Head of caudate nucleus (tissue), 42 donors: ENCODE measurements around the gene PDE2A.
A peak's percentile ranks its signal among the peaks of the same experiment; 100 is the strongest.

Source experiments
- DNase-seq, 42 donors: peaks; one replicate each; pipeline versions ENCODE4 v3.0.0 to v3.0.0-alpha.2; 2020 to 2021; ENCODE audit warnings: mixed read lengths in 7 of 42
- intact Hi-C: fragments of 100-400 bp; cut with DNase I; formaldehyde crosslinking; loops from one replicate; pipeline ENCODE4 v1.15.0; 2022

The PDE2A gene

GRCh38 chr11:72673943-72674828 lies at the start of gene PDE2A:
PDE2A (minus strand) TSS chr11:72674422; CDS start chr11:72674207, 215 bp downstream.
- peak in 38 of 42 donors; percentile 40 to 90 (median 69) for DNase-seq
- intact Hi-C loops: no loop called here

GRCh38 chr11:72723508-72723907 lies 49.3 kb upstream of the PDE2A start:
- DNase-seq: no peak
- intact Hi-C loops: no loop called here

DNA sequence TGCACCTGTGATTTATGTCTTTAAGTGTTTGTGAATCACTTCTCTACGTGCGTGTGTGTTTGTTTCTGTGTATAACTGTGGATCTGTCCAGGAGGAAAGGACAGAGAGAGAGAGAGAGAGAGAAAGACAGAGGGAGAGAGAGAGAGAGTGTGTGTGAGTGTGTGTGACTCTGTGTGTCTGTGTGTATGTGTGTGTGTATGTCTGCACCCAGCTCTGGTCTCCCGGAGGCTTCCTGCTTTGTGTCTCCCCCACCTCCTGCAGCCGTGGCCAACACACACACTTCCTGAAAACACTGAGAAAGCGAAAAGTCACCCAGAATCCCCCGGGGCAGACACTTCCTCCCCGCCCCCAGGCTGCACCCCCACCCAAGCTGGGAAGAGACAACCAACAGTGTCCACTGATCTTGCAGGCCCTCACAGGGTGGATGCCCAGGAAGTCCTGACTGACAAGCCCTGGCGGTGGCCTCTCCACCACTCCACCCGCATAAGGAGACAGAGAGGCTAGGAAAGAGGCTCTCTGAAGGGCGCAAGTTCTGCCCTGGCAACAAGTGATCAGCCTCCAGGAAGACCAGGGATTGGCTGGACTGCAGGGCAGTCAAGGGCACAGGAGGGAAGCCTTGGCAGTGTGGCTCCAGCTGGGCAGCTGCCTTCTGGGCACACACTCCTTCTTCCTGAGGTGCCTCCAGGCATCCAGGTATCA lies 48.0 kb upstream of the PDE2A start:
- DNase-seq: peak; percentile 61 to 90 (median 82)
- intact Hi-C loops: no loop called here

DNA sequence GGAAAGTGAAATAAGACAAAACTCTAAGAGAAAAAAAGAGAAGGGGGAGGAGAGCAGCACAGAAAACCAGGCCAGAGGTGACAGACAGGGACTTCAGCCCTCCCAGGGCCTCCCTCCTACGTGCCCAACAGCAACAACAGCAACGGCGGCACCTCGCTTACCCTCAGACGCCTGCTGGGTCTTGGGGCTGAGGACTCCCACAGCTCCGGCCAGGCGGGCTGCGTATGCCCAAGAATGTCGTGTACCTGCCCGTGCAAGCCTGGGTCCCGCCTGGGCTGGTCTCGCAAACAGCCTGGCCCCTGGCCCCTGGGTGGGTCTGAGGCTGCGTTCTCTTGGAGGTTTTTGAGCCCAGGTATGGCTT lies 47.4 kb upstream of the PDE2A start:
- intact Hi-C loops: no loop called here

GRCh38 chr11:72721276-72721675 lies 47.1 kb upstream of the PDE2A start:
- DNase-seq: no peak
- intact Hi-C loops: no loop called here

More for the DNA sequence above, 47.4 kb upstream of the PDE2A start:
- DNase-seq: no peak

- intact Hi-C loops: no loop called here
- no peak for DNase-seq
Observed at GRCh38 chr11:72720784-72721183, 46.6 kb upstream of the PDE2A start.

- peak in 15 of 42 donors; percentile 21 to 60 (median 38) for DNase-seq
- intact Hi-C loops: no loop called here
Observed at GRCh38 chr11:72720047-72720446, 45.8 kb upstream of the PDE2A start.

DNA sequence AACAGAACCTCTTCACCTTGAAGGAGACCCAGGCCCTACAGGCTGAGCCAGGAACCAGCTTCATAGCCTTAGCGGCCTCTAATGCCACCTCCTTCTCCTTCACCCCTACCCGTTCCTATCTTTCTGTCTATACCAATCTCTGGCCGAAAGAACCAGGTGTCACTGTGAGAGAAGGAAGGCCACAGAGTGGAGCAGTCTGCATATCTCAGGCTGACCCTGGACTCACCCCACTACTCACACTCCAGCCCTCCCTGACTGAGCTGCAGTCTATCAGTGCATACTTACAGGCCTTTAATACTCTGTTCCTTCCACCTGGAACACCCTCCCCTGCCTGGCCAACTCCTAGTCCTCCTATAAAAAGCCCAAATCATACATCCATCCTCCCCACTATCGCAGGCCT lies 45.3 kb upstream of the PDE2A start:
- DNase-seq: no peak
- intact Hi-C loops: no loop called here

- no peak for DNase-seq
- intact Hi-C loops: no loop called here
Observed at GRCh38 chr11:72719144-72719543, 44.9 kb upstream of the PDE2A start.

DNA sequence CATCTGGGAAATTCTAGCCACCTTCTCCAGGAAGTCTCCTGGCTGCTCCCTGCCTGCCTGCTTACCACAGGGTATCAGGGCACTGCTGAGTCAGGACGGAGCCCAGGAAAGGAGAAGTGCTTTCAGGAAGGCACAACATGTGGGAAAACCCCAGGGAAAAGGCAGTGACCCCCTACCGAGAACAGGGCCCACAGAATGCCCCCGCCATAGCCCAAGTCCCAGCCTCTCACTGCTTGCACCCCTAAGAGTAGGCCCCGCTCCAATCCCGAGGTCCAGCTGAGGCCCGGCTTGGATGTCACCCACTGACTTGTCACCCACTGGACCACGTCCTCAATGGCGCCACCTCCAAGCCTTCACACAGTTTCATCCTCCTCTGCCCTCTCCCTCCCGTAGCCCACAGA lies 43.9 kb upstream of the PDE2A start:
- peak in 4 of 42 donors; percentile 19 to 56 (median 41) for DNase-seq
- intact Hi-C loops: no loop called here

DNA sequence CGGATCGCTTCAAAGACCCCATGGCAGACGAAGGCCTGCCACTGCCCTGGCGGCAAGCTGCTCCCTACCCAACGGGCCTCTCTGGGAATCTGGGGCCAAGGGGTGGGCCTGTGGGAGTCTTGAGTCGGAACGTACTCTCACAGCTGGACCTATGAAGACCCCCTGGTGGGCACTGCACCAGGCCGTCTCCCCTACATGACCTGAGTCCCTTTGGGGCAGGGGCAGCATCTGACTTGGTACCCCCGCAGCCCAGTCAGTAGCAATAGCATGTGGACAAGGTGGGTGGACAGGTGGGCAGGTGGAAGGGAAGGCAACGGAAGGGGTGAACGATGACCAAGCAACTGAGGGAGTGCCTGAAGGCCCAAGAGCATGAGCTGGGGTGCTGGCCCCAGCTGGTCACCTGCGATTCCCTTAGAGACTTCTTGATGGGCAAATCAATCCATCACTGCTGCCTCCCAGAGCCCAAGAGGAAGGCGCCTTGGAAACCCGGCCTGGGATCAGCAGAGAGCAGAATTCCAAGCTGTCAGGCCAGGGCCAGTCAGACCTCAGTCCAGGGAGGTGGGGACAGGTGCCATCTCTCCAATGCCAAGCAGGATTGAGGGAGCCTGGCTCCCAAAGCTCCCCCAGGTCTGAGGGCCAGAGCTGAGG lies 42.7 kb upstream of the PDE2A start:
- no peak for DNase-seq
- intact Hi-C loops: no loop called here

GRCh38 chr11:72716290-72716689 lies 42.1 kb upstream of the PDE2A start:
- peak in 2 of 42 donors; percentile 46 to 57 for DNase-seq
- intact Hi-C loops: no loop called here

- intact Hi-C loops: no loop called here
- no peak for DNase-seq
Observed at GRCh38 chr11:72712841-72713240, 38.6 kb upstream of the PDE2A start.

GRCh38 chr11:72712168-72712751 lies 38.0 kb upstream of the PDE2A start:
- peak; percentile 32 to 80 (median 62) for DNase-seq
- intact Hi-C loops: no loop called here

DNA sequence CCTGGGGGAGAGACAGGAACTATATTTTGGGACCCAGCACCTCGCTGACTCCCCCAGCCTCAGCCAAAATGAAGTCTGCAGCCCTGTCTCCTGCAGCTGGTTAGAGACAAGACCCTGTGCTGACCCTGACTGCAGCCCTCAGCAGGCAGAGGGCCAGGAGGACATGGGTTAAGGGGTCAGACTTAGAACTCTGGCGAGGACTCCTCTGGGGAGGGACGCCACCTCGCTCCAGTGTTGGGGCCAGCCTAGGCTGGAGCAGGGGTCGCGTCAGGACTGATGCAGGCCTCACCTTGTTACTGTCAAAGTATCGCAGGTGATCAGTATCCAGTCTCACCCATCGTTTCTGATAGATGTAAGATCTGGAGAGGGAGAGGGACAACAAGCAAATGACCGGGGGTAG lies 36.9 kb upstream of the PDE2A start:
- intact Hi-C loops: no loop called here
- DNase-seq: no peak

DNA sequence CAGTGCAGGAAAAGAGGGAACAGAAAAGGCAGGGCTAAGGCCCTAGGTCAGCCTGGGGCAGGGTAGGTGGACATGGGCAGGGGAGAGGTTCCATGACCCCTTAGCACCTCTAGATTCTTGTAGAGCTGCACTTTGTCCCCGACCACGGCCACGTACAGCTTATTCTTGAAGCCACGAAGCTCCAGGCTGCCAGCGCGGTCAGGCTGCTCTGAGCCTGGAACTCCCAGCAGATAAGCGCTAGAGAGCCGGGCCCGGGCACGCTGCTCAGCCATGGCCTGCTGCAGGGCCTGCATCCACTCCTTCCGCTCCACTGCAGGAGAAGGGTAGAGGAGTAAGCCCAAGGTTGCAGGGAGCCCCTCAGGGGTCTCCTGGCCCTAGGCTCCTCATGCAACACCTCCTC lies 36.1 kb upstream of the PDE2A start:
- DNase-seq: no peak
- intact Hi-C loops: no loop called here

- no peak for DNase-seq
- intact Hi-C loops: no loop called here
Observed at GRCh38 chr11:72709478-72710238, 35.4 kb upstream of the PDE2A start.

GRCh38 chr11:72707032-72707431 lies 32.8 kb upstream of the PDE2A start:
- intact Hi-C loops: no loop called here

GRCh38 chr11:72706579-72706978 lies 32.4 kb upstream of the PDE2A start:
- intact Hi-C loops: no loop called here
- DNase-seq: no peak

More at GRCh38 chr11:72707032-72707431, 32.8 kb upstream of the PDE2A start:
- no peak for DNase-seq
